Gastrocnemius medialis (tissue), 4 donors: ENCODE data around the gene BBS2.

Experiments used
- CTCF ChIP-seq, 5 experiments: fragments of 450-650 bp in 3 of 5; fragments of 200-600 bp in 2 of 5; sonication (generic) in 2 of 5; IDR thresholded peaks in 4 of 5; conservative IDR thresholded peaks in 1 of 5; 1 replicate in 4 of 5; 2 replicates in 1 of 5; pipeline ENCODE4 v1.5.1; 2016 to 2019; ENCODE audit warnings: antibody characterized with exemption in 5 of 5, mild to moderate bottlenecking in 3 of 5, moderate library complexity in 3 of 5
- POLR2A ChIP-seq, 2 donors: fragments of 450-650 bp; IDR thresholded peaks; one replicate each; pipeline ENCODE4 v1.6.1; 2017; ENCODE audit warnings: antibody characterized with exemption in 2 of 2, mild to moderate bottlenecking in 2 of 2, moderate library complexity in 2 of 2

- no peak for TF ChIP-seq CTCF (IDR thresholded peaks at IDR 0.05 in 4 of 5, conservative IDR thresholded peaks at IDR 0.05 in 1 of 5)
- TF ChIP-seq POLR2A (IDR thresholded peaks at IDR 0.05): no peak
These were observed 11.0 kb upstream of the BBS2 start for GRCh38 chr16:56530872-56531271.
